Neutrophil (primary cell): ENCODE data around the gene IRAK3.

Experiments
- H3K27ac ChIP-seq: fragments of 200-600 bp; sonication (generic); 2 replicates; pipeline ENCODE4 v1.5.1; 2016; ENCODE audit warnings: mild to moderate bottlenecking, moderate library complexity
- H3K27me3 ChIP-seq: fragments of 200-600 bp; sonication (generic); 2 replicates; pipeline ENCODE4 v1.6.0; 2016; ENCODE audit warnings: mild to moderate bottlenecking
- H3K36me3 ChIP-seq: fragments of 200-600 bp; sonication (generic); 2 replicates; pipeline ENCODE4 v1.5.1; 2017
- H3K4me1 ChIP-seq, 2 experiments: fragments of 200-600 bp in 1 of 2; sonication (generic) in 1 of 2; 1 replicate in 1 of 2; 2 replicates in 1 of 2; pipeline versions ENCODE4 v1.5.1 to v1.6.1; 2013 to 2016; ENCODE audit warnings: low read depth in 1 of 2, low read length in 1 of 2, mild to moderate bottlenecking in 1 of 2, moderate library complexity in 1 of 2; ENCODE audit not compliant: control insufficient read depth in 1 of 2, insufficient read depth in 1 of 2
- H3K4me3 ChIP-seq, 2 experiments: fragments of 200-600 bp in 1 of 2; sonication (generic) in 1 of 2; 1 replicate in 1 of 2; 2 replicates in 1 of 2; pipeline ENCODE4 v1.5.1; 2013 to 2016; ENCODE audit warnings: low read depth in 1 of 2, low read length in 1 of 2, mild to moderate bottlenecking in 1 of 2, moderate library complexity in 1 of 2
- H3K9me3 ChIP-seq: fragments of 200-600 bp; sonication (generic); 2 replicates; pipeline ENCODE4 v1.5.1; 2016
- CTCF ChIP-seq: fragments of 200-600 bp; sonication (generic); IDR thresholded peaks from 2 replicates; pipeline ENCODE4 v1.5.1; 2016; ENCODE audit warnings: antibody characterized with exemption

Gene IRAK3

GRCh38 chr12:66187821-66188220 is 1.2 kb upstream of the IRAK3 start:
- TF ChIP-seq CTCF, result no peak
- Histone ChIP-seq H3K9me3 (no peaks in the 10 kb centered on the region), H3K4me3 (peak overlapping the region; percentile 73 to 98), H3K27me3 (no peaks in the 10 kb centered on the region), H3K4me1 (peaks cover 50 to 57% of the 10 kb centered on the region in 2 experiments), H3K27ac (peak overlapping the region; percentile 96), H3K36me3 (no peaks in the 10 kb centered on the region)

GRCh38 chr12:66189486-66189843 is 451 bp downstream of the IRAK3 start:
- Histone ChIP-seq H3K4me3 (peak overlapping the region; percentile 73 to 98), H3K27ac (peak overlapping the region; percentile 96), H3K9me3 (no peaks in the 10 kb centered on the region), H3K36me3 (no peaks in the 10 kb centered on the region), H3K4me1 (peaks cover 66 to 73% of the 10 kb centered on the region in 2 experiments), H3K27me3 (no peaks in the 10 kb centered on the region)
- no peak for TF ChIP-seq CTCF

GRCh38 chr12:66189889-66190288 is 875 bp downstream of the IRAK3 start:
- peak overlapping the region; percentile 73 to 98 for H3K4me3 ChIP-seq
- no peaks in the 10 kb centered on the region for H3K27me3 ChIP-seq
- peaks cover 70 to 75% of the 10 kb centered on the region in 2 experiments for H3K4me1 ChIP-seq
- no peak for TF ChIP-seq CTCF
- H3K36me3 ChIP-seq, result no peaks in the 10 kb centered on the region
- peak overlapping the region; percentile 96 for H3K27ac ChIP-seq
- no peaks in the 10 kb centered on the region for H3K9me3 ChIP-seq

GRCh38 chr12:66190519-66191370 is 1.7 kb downstream of the IRAK3 start:
- no peak for TF ChIP-seq CTCF
- Histone ChIP-seq H3K9me3 (no peaks in the 10 kb centered on the region), H3K27me3 (no peaks in the 10 kb centered on the region), H3K4me1 (peaks cover 79 to 84% of the 10 kb centered on the region in 2 experiments), H3K4me3 (peak overlapping the region; percentile 73 to 98), H3K36me3 (no peaks in the 10 kb centered on the region), H3K27ac (peak overlapping the region; percentile 96)

GRCh38 chr12:66191547-66192126 is 2.6 kb downstream of the IRAK3 start:
- Histone ChIP-seq H3K4me1 (peaks cover 86 to 90% of the 10 kb centered on the region in 2 experiments), H3K27me3 (no peaks in the 10 kb centered on the region), H3K4me3 (peak overlapping the region; percentile 73 to 98)

More at GRCh38 chr12:66191547-66192126, 2.6 kb downstream of the IRAK3 start:
- Histone ChIP-seq H3K27ac (peak overlapping the region; percentile 96), H3K36me3 (no peaks in the 10 kb centered on the region), H3K9me3 (no peaks in the 10 kb centered on the region)
- no peak for TF ChIP-seq CTCF
